ENCODE results near the gene PGM2L1.

The PGM2L1 gene

GRCh38 chr11:74288161-74288560, 110.1 kb downstream of the PGM2L1 start:
- no peak for DNase-seq

- DNase-seq, result no peak
Measured at GRCh38 chr11:74284466-74284865, 113.8 kb downstream of the PGM2L1 start.

- DNase-seq, result no peak
Measured at GRCh38 chr11:74283580-74284180, 114.6 kb downstream of the PGM2L1 start.

- DNase-seq, result no peak
Measured at GRCh38 chr11:74282914-74283371, 115.3 kb downstream of the PGM2L1 start.

GRCh38 chr11:74282421-74282820, 115.8 kb downstream of the PGM2L1 start:
- DNase-seq, result no peak

- no peak for DNase-seq
Measured at GRCh38 chr11:74280494-74280893, 117.7 kb downstream of the PGM2L1 start.

Data from CD4-positive, alpha-beta T cell treated with Interleukin-21 for 1 hour (primary cell).